Measurements from ENCODE around the gene TTC4.

Gene TTC4, protein sequence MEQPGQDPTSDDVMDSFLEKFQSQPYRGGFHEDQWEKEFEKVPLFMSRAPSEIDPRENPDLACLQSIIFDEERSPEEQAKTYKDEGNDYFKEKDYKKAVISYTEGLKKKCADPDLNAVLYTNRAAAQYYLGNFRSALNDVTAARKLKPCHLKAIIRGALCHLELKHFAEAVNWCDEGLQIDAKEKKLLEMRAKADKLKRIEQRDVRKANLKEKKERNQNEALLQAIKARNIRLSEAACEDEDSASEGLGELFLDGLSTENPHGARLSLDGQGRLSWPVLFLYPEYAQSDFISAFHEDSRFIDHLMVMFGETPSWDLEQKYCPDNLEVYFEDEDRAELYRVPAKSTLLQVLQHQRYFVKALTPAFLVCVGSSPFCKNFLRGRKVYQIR

DNA sequence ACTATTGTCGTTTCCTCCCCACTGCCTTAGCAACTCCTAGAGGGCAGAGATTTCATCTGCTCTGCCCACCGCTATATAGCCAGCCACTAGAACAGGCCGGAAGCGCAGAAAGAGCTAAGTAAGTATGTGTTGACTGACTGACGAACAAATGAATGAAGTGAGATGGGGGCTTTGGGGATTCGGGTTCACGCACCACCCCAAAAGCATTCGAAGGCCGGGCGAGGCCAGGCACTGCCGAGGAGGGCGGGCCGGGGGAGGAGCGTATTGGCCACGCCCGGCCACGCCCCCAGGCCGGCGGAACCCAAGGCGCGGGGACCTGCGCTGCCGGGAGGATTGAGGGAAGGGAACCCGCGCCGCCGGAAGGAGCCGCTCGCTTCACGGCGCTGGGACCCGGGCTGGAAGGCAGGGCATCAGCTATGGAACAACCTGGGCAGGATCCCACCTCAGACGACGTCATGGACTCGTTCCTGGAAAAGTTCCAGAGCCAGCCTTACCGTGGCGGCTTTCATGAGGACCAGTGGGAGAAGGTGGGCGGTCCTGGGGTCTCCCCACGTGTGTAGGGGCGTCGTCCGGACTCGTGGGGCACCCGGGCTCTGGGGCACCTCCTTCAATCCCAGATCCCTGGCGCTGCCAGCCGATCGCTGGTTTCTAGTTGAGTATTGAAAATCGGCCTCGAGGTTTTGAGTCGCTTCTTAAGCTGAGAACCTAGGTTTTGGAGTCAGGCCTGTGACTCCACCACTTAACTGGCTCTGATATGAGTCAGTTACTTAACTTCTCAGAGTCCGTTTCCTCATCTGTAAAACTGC lies at the start of gene TTC4:
Gene TTC4 (plus strand): TSS at position 369 of the 806 bp plus-strand sequence. CDS start 48 bp downstream, at position 417.
- peak; percentile 51 for DNase-seq (ENCODE audit: low read depth)

DNA sequence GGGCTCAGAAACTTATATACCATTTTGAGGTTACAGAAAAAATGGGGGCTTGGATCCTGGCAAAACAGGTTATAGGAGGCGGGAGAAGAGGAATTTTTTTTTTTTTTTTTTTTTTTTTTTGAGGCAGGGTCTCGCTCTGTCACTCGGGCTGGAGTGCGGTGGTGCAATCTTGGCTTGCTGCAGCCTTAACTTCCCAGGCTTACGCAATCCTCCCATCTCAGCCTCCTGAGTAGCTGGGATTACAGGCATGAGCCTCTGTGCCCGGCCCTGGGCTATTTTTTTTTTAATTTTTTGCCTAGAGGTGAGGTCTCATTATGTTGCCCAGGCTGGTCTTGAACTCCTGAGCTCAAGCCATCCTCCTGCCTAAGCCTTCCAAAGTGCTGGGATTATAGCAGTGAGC lies 49.3 kb upstream of the TTC4 start:
- no peak for DNase-seq (ENCODE audit: low read depth)

DNA sequence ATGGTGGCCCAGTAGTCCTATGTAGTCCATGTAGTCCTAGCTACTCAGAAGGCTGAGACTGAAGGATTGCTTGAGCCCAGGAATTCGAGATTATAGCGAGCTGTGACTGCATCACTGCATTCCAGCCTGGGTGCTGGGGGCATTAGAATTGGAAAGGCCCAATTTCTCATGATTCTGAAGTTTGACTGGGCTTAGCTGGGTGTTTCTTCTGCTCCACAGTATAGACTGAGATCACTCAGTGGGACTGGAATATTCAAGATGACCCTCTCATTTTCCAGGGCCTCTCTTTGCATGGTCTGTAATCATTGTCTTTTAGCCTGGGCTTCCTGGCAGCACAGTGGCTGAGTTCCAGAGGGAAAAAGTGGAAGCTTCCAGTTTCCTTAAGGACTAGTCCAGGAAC lies 47.9 kb upstream of the TTC4 start:
- no peak for DNase-seq (ENCODE audit: low read depth)

DNA sequence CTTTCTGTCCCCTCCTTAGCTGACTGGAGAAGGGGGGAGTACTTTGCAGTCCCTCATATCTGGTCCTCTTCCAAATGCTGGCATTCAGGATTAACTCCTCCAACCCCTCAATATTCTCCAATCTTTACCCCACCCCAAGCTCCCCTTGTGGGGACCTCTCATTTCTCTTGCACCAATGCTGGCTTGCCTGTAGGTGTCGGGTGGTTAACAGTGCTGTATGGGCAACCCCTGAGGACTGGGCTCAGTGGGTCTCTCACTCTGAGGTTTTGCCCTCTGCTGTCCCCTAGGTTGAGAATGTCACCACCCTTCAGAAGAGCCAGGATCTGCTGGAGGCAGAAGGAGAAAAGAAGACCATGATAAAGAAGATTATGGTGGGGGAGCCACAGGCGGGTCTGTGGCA lies 47.1 kb upstream of the TTC4 start:
- no peak for DNase-seq (ENCODE audit: low read depth)

DNA sequence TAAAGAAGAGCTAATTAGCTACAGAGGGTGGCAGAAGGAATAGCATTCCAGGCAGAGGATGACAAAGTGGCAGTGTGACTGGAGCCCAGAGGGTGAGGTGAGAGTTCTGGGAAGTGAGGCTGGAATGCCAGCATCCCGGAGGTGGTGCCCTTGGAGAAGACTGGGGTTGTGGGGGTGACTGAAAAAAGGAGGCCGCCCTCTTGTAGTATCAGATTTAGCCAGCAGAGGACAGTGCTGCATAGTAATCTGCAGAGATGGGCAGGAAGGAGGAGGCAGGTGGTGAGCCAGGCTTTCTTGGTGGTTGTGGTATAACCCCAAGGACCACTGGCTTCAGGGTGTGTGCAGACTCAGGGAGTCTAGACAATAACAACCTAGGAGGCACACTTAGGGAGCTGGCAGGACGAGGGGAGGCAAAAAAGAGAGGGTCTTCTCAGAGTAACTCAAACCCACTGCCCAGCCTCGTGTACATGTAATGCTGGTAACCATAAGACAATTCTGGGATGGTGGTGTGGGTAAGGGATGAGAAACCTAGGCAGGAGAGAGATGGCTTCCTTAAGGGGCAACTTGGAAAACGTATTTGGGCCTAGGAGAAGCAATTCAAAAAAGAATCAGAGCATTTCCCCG lies 43.6 kb upstream of the TTC4 start:
- DNase-seq (ENCODE audit: low read depth), result peak; percentile 17

DNA sequence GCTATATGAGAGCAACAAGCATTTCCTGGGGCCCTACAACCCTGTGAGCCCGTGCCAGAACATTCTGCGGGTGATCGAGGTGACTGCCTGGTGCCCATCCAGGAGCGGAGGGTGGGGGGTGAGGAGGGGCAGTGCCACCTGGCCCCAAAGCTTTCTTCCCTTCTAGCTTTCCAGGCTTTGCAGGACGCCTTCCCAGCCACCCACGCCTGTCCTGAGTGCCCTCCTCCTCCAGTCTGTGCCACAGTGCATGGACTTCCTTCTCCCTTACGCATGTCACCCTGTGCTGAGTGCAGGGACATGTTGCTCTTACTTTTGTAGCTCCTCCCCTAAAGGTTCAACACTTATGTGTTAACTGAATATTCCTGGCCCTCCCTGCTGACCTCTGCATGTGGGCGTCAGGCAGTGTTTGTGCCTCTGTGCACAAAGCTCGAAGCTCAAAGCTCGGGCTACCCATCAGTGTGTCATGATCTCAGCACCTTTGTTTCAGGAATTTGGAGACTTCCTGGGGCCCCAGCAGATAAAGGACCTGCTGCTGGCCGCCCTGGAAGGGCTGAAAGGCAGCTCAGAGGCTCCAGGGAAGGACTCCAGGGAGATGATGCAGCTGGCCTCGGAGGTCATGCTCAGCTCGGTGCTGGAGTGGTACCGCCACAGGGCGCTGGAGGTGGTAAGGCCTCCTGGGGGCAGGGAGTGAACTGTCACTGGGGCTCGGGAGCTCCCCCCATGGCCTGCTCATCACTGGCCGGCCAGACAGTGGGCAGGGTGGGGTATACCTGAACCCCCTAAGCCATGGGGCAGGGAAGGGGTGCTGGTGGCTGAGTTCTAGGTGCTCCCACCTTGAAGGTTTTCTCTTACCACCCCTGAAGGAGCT lies 36.7 kb upstream of the TTC4 start:
- DNase-seq (ENCODE audit: low read depth), result no peak

DNA sequence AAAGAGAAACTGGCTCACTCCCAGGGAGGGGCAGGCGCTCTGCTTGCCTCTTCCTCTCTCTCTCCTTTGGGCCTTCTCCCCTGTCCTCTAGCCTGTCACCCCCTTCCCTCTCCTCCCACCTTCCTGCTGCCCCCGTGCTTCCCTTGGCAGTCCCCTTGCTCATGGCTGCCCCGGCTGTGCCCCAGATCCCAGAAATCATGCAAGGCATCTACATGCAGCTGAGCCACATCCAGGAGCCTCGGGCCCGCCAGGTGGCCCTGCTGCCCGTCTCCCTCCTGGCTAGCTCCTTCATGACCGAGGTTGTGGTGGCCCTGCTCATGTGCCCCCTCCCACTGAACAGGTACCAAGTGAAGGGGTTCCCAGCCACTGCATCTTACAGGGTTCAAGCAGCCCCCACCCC lies 36.0 kb upstream of the TTC4 start:
- DNase-seq (ENCODE audit: low read depth), result no peak

DNA sequence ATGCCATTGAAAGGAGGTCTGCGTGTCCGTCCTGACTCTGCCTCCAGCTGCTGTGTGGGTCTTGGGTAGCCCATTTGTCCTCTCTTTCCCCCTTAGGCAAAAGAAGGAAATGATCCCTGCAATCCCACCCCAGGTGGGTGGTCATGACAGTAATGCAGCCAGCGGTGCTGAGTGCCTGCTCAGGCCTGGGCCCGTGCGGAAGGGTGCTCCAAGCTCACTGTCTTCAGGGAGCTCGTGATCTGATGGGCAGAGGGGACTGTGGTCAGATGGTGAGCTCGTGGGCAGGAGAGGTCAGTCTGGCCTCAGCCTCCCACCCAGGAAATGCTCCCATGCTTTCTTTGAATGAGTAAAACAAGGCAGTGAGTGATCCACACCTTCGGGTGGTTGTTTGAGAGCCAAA lies 35.3 kb upstream of the TTC4 start:
- no peak for DNase-seq (ENCODE audit: low read depth)

DNA sequence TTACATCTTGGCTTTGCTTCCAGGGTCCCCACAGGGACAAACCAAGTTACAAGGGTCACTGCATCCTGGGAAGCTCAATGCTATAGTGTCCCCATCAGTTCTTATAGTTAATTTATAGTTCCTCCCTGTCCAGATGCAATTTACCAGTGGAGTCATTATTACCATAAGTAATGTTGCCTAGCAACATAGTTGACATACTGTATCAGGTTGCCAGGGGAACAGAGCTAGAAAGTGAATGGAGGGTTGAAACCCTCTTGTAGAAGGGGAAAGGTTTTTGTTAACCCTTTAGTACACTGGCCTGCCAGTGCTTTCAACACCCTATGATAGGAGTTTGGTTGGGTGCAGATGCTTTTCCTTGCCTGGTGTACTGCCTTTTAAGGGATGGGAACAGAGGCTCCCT lies 34.3 kb upstream of the TTC4 start:
- DNase-seq (ENCODE audit: low read depth), result no peak

DNA sequence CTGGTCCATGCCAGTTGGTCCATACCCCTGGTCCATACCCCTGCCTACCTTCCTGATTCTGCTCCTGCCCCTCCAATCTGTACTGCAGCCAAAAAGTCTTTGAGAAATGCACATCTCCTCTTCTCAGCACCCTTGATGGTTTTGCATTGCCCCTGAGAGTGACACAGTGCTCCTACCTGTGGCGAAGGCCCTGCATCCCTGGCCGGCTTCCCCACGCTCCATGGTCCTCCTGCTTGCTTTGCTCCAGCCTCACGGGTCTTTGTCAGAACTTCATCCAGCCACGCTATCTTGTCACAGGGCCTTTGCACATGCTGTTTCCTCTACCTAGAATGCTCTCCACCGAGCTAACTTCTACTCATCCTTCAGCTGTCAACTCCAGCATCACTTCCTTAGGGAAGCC lies 32.2 kb upstream of the TTC4 start:
- DNase-seq (ENCODE audit: low read depth), result no peak

DNA sequence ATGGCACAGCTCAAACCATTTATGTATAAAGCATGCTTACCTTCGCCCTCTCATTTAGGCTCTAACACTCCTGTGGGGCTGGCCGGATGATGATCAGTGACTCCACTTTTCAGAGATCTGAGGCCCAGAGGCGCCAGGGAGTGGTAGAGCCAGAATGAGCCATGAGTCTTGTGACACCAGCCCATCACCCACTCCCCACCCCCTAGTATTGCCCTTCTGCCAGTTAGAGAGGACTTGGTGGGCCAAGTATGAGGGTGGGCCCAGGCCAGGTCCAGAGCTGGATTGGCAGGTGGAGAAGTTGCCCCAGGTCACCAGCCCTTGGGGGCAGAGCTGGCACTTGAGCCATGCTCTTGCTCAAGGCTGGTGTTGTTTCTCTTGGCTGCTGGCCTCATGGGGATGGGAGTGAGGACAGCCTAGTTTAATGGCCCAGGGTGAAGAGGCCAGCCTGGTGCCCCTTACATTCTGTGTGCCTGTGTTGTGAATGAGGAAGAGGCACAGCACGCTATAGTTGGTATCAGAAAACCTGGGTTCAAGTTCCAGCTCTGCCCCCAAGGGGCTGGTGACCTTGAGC lies 30.2 kb upstream of the TTC4 start:
- no peak for DNase-seq (ENCODE audit: low read depth)

DNA sequence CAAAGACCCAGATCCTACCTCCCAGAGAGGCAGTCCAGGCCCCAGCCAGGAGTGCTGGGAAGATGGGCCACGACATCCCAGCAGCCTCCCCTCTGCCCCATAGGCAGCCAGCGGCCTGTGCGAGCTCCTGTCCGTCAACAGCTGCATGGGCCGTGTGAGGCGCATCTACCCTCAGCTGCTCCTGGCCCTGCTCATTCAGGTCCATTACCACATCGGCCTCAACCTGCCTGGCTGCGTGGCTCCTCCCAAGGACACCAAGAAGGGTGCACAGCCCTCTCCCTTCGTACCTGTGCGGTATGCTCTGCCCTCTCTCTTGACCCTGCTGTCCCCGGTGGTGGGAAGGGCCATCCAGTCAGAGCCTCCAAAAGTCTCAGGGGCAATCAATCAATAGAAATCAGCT lies 29.5 kb upstream of the TTC4 start:
- DNase-seq (ENCODE audit: low read depth), result no peak

DNA sequence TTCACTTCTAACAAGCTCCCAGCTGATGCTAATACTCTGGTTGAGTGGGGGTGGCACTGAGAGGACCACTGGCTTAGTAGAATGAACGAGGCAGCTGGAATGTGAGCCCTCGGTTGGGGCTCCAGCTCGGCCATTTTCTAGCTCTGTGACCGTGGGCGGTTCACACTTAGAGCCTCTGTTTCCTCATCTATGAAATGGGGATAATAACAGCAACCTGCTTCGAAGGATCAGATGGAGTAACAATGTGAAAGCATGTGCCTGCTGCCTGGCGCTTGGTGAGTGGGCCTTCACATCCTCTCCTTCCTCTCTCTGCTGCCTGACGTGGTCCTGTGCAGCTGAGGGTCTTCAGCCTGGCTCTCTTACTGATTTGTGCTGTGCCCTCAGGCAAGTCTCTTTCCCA lies 20.9 kb upstream of the TTC4 start:
- DNase-seq (ENCODE audit: low read depth), result no peak

DNA sequence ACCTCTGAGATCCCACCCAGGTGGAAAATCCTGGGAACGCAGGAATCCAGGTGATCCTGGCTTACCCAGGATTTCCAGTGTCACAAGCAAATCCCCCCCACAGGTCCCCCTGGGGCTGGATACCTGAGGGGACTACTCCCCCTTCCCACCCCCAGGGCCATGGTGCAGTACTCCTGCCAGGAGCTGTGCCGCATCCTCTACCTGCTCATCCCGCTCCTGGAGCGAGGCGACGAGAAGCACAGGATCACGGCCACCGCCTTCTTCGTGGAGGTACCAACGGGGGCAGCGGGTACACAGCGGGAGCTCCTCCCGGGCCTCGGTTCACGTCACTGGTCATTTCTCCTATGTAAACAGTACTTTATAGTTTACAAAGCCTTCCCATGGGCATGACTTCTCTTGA lies 20.4 kb upstream of the TTC4 start:
- no peak for DNase-seq (ENCODE audit: low read depth)

DNA sequence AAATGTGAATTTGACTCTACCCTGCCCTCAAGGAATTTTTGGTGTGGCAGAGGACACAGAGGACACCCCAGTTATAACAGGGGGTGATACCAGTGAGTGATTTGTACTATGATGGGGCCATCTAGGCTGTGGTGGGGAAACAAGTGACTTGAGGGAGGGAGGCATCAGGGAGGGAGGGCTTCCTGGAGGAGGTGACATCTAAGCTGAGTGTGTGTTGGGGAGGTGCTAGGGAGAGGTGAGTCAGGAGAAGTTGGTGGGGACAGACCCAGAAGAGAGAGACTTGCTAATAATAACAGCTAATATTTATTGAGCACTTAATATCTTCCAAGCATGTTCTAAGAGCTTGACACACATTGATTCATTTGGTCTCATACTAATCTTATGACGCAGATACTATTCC lies 19.9 kb upstream of the TTC4 start:
- DNase-seq (ENCODE audit: low read depth), result no peak

DNA sequence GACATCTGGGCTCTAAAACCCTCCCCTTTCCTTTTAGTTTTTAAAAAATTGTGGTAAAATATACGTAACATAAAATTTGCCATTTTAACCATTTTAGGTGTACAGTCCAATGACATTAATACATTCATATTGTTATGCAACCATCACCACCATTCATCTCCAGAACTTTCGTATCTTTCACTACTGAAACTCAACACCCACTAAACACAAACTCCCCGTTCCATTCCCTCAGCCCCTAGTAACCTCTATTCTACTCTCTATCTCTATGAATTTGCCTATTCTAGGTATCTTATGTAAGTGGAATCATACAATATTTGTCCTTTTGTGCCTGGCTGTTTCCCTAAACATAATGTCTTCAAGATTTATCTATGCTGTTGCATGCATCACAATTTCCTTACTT lies 19.4 kb upstream of the TTC4 start:
- no peak for DNase-seq (ENCODE audit: low read depth)

DNA sequence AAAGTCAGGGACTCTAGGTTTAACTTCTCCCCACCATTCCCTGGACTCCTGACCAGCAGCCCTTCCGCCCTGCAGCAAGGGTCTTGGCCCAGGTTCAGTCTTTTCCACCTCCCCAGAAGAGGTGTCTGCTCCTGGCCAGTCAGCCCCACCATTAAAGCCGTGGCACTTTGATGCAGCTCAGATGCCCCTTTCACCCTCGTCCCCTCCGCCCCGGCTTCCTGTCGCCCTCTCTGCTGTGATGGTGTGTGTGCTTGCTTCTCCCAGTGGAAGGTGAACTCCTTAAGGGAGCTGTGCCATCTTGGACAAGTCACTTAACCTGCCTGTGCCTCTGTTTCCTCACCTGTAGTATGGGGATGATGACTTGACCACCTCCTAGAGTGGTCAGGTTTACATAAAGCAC lies 17.8 kb upstream of the TTC4 start:
- DNase-seq (ENCODE audit: low read depth), result no peak

DNA sequence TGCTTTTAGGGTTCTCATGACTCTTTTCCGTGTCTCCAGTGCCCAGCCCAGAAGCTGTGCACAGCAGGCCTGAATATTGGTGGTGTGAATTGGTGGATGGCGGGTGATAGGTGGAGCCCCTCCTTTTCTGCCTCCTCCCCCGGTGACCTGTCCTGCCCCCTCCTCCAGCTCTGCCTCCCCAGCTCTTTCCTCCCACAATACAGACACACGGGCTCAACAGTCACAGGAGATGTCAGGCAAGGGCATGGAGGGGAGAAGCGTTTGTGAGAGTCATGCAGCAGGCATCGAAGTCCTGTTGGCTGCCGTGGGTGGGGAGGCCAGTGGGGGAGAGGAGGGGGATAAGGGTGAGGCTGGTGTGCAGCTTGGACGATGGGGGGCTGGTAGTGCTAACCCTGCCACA lies 17.3 kb upstream of the TTC4 start:
- DNase-seq (ENCODE audit: low read depth), result no peak

DNA sequence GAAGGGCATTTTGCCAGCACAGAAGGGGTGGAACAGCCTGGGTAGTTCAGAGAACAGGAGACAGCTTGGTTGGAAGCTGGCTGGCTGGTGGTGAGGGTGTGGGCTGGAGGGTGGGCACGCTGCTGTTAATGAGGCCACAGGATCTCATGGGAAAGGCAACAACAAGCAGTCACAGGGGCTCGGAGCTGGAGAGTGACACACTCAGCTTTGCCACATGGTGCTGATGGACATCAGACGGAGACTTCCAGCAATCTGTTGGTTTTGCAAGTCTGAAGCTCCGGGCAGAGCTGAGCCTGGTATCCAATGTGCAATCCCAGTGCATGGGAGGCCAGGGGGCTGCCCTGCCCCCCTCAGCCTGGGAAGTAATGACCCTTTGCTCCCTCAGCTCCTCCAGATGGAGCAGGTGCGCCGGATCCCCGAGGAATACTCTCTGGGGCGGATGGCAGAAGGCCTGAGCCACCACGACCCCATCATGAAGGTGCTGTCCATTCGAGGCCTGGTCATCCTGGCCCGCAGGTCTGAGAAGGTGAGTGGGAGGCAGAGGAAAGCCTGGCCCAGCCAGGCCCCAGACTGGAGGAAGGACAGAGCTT lies 15.6 kb upstream of the TTC4 start:
- no peak for DNase-seq (ENCODE audit: low read depth)

DNA sequence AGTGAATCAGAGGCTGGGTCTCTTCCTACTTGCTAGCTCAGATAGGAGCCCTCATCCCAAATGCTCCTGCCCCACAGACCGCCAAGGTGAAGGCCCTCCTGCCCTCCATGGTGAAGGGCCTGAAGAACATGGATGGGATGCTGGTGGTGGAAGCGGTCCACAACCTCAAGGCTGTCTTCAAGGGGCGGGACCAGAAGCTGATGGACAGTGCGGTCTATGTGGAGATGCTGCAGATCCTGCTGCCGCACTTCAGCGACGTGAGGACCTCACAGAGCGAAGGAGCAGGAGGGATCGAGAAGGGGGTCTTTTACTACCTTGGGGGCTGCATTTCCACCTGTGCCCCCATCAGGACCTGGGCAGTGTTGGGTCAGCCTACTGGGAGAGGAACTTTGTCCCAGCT lies 14.6 kb upstream of the TTC4 start:
- DNase-seq (ENCODE audit: low read depth), result no peak

DNA sequence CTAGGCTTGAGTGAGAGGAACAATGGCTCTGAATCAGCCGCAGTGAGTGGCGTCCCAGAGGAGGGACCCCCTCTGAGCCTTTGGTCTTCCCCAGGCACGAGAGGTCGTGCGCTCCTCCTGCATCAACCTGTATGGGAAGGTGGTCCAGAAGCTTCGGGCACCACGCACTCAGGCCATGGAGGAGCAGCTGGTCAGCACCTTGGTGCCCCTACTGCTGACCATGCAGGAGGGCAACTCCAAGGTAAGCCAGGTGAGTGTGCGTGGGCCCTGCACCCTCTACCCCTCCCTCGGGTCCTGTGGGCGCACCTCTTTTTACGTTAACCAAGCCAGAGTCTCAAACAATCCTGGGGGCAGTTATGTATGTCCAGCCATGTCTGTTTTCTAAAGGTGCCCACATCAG lies 13.7 kb upstream of the TTC4 start:
- DNase-seq (ENCODE audit: low read depth), result no peak

Measured in GM04504 (cell line).